HG03045 (cell line): ENCODE results near the gene ABCB11.
"Not testable (repeated sequence)": the region's sequence is repeated elsewhere in the genome, so short reads cannot be mapped to it uniquely, and the experiment has no call there.

Experiments
- ATAC-seq: cut with Tn5 transposase; IDR thresholded peaks from one replicate; pipeline ENCODE4 v1.9.1; 2021; ENCODE audit warnings: mild to moderate bottlenecking, moderate library complexity; ENCODE audit not compliant: unreplicated experiment

The ABCB11 gene

DNA sequence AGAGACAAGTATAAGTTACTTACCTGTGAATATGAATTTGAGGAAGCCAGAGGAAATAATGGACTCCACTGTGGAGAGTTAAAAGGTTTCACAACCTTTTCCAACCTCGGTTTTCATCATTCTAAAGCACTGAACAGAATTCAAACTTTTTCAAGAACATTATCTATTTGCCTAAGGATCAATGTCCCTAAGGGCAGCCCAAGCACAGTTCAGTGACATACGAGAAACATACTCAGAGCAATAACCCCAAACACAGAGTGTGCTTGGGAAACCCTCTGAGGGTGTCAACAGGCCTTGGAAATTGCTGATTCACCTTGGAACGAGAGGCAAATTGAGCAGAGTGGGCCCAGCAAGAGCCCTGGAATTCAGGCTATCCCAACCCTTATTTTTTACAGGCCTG, at the start of gene ABCB11:
TSS of gene ABCB11 (minus strand) at position 123 of the 400 bp plus-strand sequence. CDS start 13,199 bp downstream, outside the sequence.
- ATAC-seq = no peak

- ATAC-seq = peak; percentile 87
These were observed 49.3 kb upstream of the ABCB11 start for GRCh38 chr2:169080250-169081069.

DNA sequence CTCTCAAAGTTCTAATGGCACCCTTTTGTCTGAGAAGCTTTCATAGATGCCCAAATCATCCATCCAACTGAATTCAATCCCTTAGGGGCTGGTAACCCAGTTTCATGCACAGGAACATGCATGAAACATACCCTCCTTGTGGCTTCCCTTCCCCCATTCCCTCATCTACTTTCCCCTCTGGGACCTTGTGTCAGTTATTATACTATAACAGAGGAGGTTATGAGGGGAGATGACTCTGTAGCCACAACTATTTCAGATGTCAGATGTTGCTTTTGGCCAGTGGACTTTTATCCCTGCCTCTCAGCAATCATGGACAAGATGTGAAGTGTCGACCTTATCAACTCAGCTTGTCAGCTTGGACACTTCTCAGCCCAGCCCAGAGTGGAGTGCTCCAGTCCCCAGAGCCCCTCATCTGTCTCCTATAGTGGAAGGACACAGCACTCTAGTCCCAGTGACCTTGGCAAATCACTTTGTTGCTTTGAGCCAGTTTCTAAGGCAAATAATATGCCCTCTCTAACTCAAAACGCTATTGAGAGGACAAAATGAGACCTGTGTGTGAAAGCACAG, 46.6 kb upstream of the ABCB11 start:
- no peak for ATAC-seq

DNA sequence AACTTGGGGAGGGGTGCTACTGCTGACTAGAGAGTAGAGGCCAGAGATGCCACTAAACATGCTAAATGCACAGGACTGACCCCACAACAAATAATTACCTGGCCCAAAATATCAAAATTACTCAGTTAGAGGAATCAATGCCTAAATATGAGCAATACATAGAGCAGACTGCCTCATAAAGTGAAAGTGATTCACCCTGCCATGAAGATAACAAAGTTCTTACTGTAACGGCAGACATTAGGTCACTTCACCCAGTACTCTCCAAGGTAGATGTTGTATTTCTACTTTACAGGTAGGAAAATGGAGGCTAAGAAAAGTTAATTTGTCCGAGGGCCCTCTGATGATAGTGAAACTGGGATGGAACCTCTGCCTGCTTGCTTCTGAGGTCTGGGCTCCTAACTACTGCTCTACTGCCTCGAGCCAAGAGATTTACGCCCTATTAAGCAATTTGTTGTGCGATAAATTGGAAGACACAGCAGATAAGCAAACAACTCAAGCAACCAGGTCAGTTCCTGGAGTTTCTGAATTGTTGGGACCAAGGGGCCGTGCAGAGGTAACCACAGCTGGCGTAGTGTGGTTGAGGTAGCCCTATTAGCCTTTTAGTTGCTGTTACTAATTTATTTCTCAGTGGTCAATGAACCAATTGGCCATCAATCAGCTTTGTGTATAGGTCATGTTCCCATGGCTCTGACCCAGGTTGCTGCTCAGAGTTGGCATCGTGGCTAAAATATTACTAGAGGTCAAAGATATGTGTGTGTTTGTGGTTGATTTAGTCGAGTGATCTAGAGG, 43.0 kb upstream of the ABCB11 start:
- peak; percentile 46 for ATAC-seq

GRCh38 chr2:169073211-169073962, 42.3 kb upstream of the ABCB11 start:
- ATAC-seq = no peak

DNA sequence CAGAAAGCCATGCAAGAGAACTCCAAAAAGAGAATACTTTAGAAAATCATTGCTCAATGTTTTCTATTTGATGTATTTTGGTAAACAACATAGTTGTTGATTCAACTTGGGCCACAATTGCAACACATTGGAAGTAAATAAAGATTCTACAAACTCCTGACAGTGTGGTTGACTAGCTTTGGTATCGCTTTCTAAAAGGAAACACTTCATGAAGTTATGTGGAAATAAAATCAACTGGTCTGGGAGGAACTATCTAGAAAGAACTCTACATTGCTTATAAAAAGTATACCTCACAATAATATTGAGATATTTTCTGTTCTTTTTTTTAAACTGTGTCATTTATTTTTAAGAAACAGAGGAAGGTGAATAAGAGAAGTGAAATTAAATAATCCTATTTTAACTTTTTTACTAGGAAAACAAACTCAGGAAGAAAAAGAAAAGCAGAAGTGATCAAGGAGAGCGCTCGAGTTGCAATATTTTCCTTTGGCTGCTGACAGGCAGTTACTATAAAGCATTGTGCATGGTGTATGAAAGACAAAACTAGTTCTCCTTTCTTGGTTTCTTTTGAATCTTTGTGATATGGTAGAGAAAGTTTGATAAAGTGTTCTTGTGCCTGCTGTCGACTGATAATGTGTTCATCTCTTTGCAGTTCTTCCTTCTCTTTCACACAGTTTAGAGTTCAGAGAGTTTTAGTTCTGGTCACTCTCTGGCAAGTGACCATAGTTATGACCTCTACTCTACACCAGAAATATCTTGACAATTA, 41.2 kb upstream of the ABCB11 start:
- ATAC-seq = no peak

DNA sequence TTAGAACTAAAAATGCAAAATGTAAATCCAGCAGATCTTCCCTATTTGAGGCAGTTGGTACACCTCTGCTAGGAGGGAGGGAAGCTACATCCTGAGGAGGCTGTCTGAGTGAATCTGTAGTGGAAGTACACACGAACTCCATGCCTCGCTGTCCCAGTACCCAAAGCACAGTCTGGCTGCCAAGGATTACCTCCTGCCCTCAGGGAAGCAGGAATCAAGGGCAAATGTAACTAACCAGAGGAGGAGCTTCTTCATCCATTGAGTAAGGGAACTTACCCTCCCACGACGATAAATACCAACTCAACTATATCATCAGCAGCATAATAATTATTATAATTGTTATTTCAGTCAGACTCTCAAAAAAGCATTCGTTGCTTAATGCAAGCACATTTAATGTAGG, 40.3 kb upstream of the ABCB11 start:
- no peak for ATAC-seq

DNA sequence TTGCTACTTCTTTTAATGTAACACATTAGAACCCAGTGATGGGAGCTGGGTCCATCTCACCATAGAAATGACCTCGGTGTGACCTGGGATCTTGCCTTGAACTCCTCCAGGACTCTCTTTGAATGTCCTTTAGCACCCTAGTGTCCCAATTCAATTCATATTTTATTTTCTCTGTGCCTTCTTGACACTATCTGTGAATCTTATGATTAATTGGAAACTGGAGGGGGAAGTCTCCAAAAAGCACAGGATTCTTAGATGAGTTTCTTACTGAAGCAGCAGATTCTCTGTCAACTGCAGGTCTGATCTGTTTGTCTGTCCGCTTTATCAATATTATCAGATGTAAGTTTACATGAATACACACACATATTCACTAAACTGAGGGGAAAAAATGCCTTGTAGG, 38.7 kb upstream of the ABCB11 start:
- ATAC-seq = no peak

- ATAC-seq = no peak
These were observed 38.2 kb upstream of the ABCB11 start, which contains the start of gene DHRS9 for GRCh38 chr2:169069341-169069740. Gene DHRS9, plus strand, starts transcription at chr2:169069563. Its CDS starts 12,019 bp downstream, at chr2:169081582.

- ATAC-seq = no peak
These were observed 35.8 kb upstream of the ABCB11 start for GRCh38 chr2:169066897-169067296.

DNA sequence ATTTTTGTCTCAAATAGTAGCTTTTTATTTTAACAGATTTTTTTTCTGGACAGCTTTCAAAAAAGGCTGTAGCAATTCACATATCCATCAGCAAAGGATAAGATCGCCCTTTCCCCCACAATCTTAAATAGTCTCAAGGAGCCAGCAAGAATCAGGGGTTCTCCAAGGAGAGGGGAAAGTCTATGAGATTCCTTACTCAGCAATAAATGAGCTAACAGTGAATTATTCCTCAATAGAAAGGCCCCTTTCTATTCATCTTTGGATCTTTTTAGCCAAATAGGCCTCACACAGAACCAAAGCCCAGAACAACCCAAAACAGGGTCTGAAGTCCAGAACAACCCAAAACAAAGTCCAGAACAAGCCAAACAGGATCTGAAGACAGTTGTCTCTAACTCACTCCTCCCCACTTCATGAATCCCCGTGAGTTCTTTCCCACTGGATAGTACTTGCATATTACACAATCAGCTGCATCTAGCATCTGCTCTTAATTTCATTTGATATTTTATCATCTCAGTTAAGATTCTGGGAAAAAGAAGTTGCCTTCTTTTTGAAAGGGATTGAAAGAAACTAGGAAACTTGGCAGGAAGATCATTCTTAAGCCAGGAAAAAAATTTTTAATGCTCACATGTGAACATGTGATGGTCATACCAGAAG, 34.9 kb upstream of the ABCB11 start:
- ATAC-seq = no peak

- no peak for ATAC-seq
These were observed 34.3 kb upstream of the ABCB11 start for GRCh38 chr2:169065422-169065821.

DNA sequence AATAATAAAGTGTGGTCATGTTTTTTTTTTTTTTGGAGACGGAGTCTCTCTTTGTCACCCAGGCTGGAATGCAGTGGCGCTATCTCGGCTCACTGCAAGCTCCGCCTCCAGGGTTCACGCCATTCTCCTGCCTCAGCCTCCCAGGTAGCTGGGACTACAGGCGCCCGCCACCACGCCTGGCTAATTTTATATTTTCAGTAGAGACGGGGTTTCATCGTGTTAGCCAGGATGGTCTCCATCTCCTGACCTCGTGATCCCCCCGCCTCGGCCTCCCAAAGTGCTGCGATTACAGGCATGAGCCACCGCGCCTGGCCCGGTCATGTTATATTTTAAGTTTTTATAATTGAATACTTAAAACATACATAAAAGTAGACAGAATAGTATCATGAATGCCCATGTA, 33.1 kb upstream of the ABCB11 start:
- ATAC-seq = not testable (repeated sequence)

GRCh38 chr2:169054575-169054974, 23.5 kb upstream of the ABCB11 start:
- ATAC-seq = not testable (repeated sequence)

GRCh38 chr2:169050476-169051240, 19.5 kb upstream of the ABCB11 start:
- ATAC-seq = no peak

DNA sequence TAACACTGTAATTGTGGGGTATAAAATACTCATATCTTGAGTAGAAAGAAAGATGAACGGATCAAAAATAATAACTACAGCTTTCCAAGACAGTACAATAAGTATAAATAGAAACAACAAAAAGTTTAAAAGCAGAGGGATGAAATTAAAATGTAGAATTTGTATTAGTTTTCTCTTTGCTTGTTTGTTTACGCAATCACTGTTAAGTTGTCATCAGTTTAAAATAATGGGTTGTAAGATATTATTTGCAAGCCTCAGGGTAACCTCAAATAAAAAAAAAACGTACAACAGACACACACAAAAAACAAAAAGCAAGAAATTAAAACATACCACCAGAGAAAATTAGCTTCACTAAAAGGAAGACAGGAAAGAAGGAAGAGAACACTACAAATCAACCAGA, 18.0 kb upstream of the ABCB11 start:
- ATAC-seq = no peak

DNA sequence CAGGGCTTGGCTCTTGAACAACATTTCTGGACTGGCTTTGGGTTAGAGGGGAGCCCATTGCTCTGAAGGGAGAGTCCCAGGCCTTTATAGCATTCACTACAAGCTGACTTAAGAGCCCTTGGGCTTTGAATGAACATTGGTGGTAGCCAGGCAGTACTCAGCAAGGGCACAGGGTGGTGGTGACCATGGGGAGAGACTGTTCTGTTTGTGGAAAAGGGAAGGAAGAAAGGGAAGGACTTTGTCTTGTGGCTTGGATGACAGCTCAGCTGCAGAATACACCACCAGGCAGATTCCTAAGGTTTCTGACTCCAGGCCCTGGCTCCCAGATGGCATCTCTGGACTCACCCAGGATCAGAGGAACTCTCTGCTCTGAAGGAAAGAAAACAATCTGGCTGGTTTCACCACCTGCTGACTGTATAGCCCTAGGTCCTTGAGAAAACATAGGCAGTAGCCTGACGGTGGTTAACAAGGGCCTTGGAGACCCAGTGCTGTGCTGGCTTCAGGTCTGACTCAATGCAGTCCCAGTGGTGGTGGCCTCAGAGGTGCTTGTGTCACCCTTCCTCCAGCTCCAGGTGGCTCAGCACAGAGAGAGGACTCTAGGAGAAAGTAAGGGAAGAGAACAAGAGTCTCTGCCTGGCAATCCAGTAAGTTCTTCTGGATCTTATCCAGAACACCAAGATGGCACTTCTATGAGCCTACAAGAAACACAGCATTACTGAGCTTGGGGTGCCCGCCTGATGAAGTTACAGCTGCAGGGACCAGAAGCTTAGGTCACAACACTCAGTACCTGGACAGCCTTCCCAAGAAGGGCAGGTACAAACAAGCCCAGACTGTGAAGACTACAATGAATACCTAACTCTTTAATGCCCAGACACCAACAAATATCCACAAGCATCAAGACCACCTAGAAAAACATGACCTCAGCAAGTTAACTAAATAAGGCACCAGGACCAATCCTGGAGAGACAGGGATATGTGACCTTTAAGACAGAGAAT, 16.4 kb upstream of the ABCB11 start:
- ATAC-seq = no peak
